ENCODE measurements around the gene MTHFD1L. TPM values are rescaled to one million over a fixed set of nuclear protein-coding genes. Genes with fewer than 3 reads are reported as not detected.

MTHFD1L gene
- total and polyA plus RNA-seq, 2 of the 4 experiments (the other 2 are of a cell fraction): 43.5 to 53.2 TPM

DNA sequence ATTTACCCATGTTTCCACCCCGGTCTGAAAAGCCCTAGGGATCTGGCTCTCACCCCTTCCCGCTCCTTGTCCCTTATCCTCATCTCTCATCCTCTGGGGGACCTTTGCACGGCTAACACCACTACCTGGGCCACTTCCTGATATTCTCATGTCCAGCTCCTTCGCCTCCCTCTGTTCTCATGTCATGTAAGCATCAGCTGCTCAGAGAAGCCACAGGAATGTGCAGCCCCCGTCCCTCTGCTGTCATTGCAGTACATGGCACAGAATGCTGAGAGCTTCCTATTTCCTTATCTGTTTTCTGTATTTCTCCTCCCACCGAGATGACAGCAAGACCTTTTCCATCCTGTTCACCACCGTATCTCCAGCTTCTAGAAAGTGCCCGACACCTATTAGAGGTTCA, 102.4 kb downstream of the MTHFD1L start:
- POLR2A ChIA-PET (ENCODE audit: unreplicated experiment): no interaction called here
- no peak overlapping the region for H4K8ac ChIP-seq (ENCODE audit: low read depth in 2 of 2, low read length in 2 of 2)
- H3K9ac ChIP-seq (ENCODE audit: low read depth, low read length): no peak overlapping the region
- H3K27me3 ChIP-seq (ENCODE audit: control insufficient read depth, insufficient read depth, low read length): no peaks in the 10 kb centered on the region
- H2AFZ ChIP-seq (replicated peaks; ENCODE audit: low read length, poor library complexity): no peak overlapping the region
- H3K23ac ChIP-seq (ENCODE audit: low read depth, low read length): no peak overlapping the region
- H4K5ac ChIP-seq (ENCODE audit: low read depth, low read length): no peak overlapping the region
- no peak overlapping the region; the same call in 1 of the 2 replicates for H3K27ac ChIP-seq (ENCODE audit: insufficient read depth, low read length)
- no peak overlapping the region for H3K4ac ChIP-seq (ENCODE audit: low read depth, low read length)
- H2BK5ac ChIP-seq (ENCODE audit: low read depth, low read length, poor library complexity, severe bottlenecking): peak overlapping the region; percentile 40
- no peak overlapping the region for H3K4me3 ChIP-seq (ENCODE audit: insufficient read depth, low read depth, low read length)
- no peak overlapping the region for H3K18ac ChIP-seq (ENCODE audit: low read depth, low read length)
- no peak overlapping the region for H2BK20ac ChIP-seq (ENCODE audit: low read depth, low read length)
- H3K36me3 ChIP-seq (ENCODE audit: control insufficient read depth, insufficient read depth, low read length): peaks cover 51% of the 10 kb centered on the region
- no peak overlapping the region for H2AK9ac ChIP-seq (replicated peaks; ENCODE audit: low read depth, low read length, poor library complexity)
- CTCF ChIA-PET: no interaction called here
- dilution Hi-C loops (cut with HindIII; ENCODE audit: low sequenced_read_pairs, unreplicated experiment) (no loop called here), intact Hi-C loops (cut with micrococcal nuclease) (no loop called here), in situ Hi-C loops (cut with MboI; ENCODE audit: low sequenced_read_pairs) (no loop called here)
- no peaks in the 10 kb centered on the region for H3K9me3 ChIP-seq (ENCODE audit: control insufficient read depth, insufficient read depth, low read length)
- peaks cover 11 to 12% of the 10 kb centered on the region in 2 experiments; a peak in 3 of 4 replicates for H3K79me1 ChIP-seq (ENCODE audit: low read depth in 1 of 2, low read length in 2 of 2)
- H3K14ac ChIP-seq (replicated peaks; ENCODE audit: low read depth, low read length): no peak overlapping the region
- H3K9me1 ChIP-seq (ENCODE audit: insufficient read depth, low read length): peaks cover 7% of the 10 kb centered on the region
- BruUV-seq (replicated peaks): no TSS peak
- no peaks in the 10 kb centered on the region for H4K20me1 ChIP-seq (ENCODE audit: insufficient read depth, low read length)
- peaks cover 4% of the 10 kb centered on the region; the same call in 1 of the 2 replicates for H3K4me1 ChIP-seq (ENCODE audit: control insufficient read depth, insufficient read depth, low read length)
- no peak overlapping the region for H2AK5ac ChIP-seq (ENCODE audit: low read depth, low read length)
- no peak overlapping the region for H3K4me2 ChIP-seq (ENCODE audit: low read depth, low read length)
- no peak overlapping the region for H4K91ac ChIP-seq (ENCODE audit: insufficient read depth, low read depth, low read length)
- 69% methylated on average over 3 of the region's 8 CpGs; no CpG with 5 or more reads in 1 of the 2 experiments for WGBS, 2 experiments (ENCODE audit: extremely low coverage in 2 of 2, insufficient read length in 1 of 2)
- DNase-seq (peak; percentile 29), ATAC-seq (ENCODE audit: low read depth) (no peak)
- no peak for TF ChIP-seq POLR2A (IDR thresholded peaks at IDR 0.05; ENCODE audit: low read depth, low read length)
- no peak for TF ChIP-seq FOS (IDR thresholded peaks at IDR 0.05; ENCODE audit: low read depth, low read length)
- TF ChIP-seq CHD1 (IDR thresholded peaks at IDR 0.05; ENCODE audit: low read depth, low read length): no peak
- TF ChIP-seq, protein P1, sequence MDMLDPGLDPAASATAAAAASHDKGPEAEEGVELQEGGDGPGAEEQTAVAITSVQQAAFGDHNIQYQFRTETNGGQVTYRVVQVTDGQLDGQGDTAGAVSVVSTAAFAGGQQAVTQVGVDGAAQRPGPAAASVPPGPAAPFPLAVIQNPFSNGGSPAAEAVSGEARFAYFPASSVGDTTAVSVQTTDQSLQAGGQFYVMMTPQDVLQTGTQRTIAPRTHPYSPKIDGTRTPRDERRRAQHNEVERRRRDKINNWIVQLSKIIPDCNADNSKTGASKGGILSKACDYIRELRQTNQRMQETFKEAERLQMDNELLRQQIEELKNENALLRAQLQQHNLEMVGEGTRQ (IDR thresholded peaks at IDR 0.05; ENCODE audit: low read depth, low read length): no peak
- no peak for TF ChIP-seq MAZ (IDR thresholded peaks at IDR 0.05; ENCODE audit: borderline replicate concordance, low read depth, low read length)
- no peak overlapping the region for H2BK15ac ChIP-seq (ENCODE audit: low read depth, low read length)
- H2BK120ac ChIP-seq (ENCODE audit: low read depth, low read length): no peak overlapping the region
- no peak overlapping the region for H3K56ac ChIP-seq (ENCODE audit: extremely low read depth, insufficient read depth, low read length)
